ENCODE results near the gene PRKAR1B. TPM values are rescaled to one million over a fixed set of nuclear protein-coding genes. Genes with fewer than 3 reads are reported as not detected.

Gene PRKAR1B
- total RNA-seq, 2 donors from 2014 or later = 15.6 to 18.4 TPM

GRCh38 chr7:772861-773621 lies 46.0 kb upstream of the PRKAR1B start:
- H3K27me3 ChIP-seq (replicated peaks; ENCODE audit: insufficient read depth) = no peaks in the 10 kb centered on the region
- no peak overlapping the region for H3K27ac ChIP-seq
- peaks cover 0 to 22% of the 10 kb centered on the region in 2 donors for H3K4me1 ChIP-seq (ENCODE audit: control insufficient read depth in 1 of 2, low read depth in 2 of 2)
- peaks cover 2% of the 10 kb centered on the region for H3K36me3 ChIP-seq
- ATAC-seq (ENCODE audit: insufficient number of reproducible peaks, low FRiP score, low read depth) = no peak
- H3K4me3 ChIP-seq = no peak overlapping the region
- TF ChIP-seq CTCF (IDR thresholded peaks at IDR 0.05) = no peak
- H3K9me3 ChIP-seq = no peaks in the 10 kb centered on the region
- DNase-seq (ENCODE audit: low spot score) = no peak

- no peak for DNase-seq (ENCODE audit: low spot score)
- Histone ChIP-seq H3K4me3 (no peak overlapping the region), H3K36me3 (peaks cover 2% of the 10 kb centered on the region), H3K9me3 (no peaks in the 10 kb centered on the region), H3K27me3 (replicated peaks; ENCODE audit: insufficient read depth) (no peaks in the 10 kb centered on the region), H3K27ac (no peak overlapping the region), H3K4me1 (ENCODE audit: control insufficient read depth in 1 of 2, low read depth in 2 of 2) (peaks cover 0 to 22% of the 10 kb centered on the region in 2 donors)
- TF ChIP-seq CTCF (IDR thresholded peaks at IDR 0.05) = no peak
- ATAC-seq (ENCODE audit: insufficient number of reproducible peaks, low FRiP score, low read depth) = no peak
Observed at GRCh38 chr7:772392-772791, 45.3 kb upstream of the PRKAR1B start.

GRCh38 chr7:772005-772294 lies 44.9 kb upstream of the PRKAR1B start:
- ATAC-seq (ENCODE audit: insufficient number of reproducible peaks, low FRiP score, low read depth) (no peak), DNase-seq (ENCODE audit: low spot score) (no peak)
- TF ChIP-seq CTCF (IDR thresholded peaks at IDR 0.05) = no peak
- peak overlapping the region; percentile 72 to 87 for H3K27ac ChIP-seq
- H3K9me3 ChIP-seq = no peaks in the 10 kb centered on the region
- H3K4me3 ChIP-seq = peak overlapping the region; percentile 62
- peaks cover 0 to 22% of the 10 kb centered on the region in 2 donors for H3K4me1 ChIP-seq (ENCODE audit: control insufficient read depth in 1 of 2, low read depth in 2 of 2)
- H3K36me3 ChIP-seq = peaks cover 2% of the 10 kb centered on the region
- no peaks in the 10 kb centered on the region for H3K27me3 ChIP-seq (replicated peaks; ENCODE audit: insufficient read depth)

GRCh38 chr7:771234-772004 lies 44.3 kb upstream of the PRKAR1B start:
- H3K36me3 ChIP-seq = peaks cover 2% of the 10 kb centered on the region
- peak; percentile 66 for ATAC-seq (ENCODE audit: insufficient number of reproducible peaks, low FRiP score, low read depth)
- no peak for DNase-seq (ENCODE audit: low spot score)
- peak overlapping the region; percentile 72 to 87 for H3K27ac ChIP-seq
- no peaks in the 10 kb centered on the region for H3K9me3 ChIP-seq
- H3K27me3 ChIP-seq (replicated peaks; ENCODE audit: insufficient read depth) = no peaks in the 10 kb centered on the region
- peaks cover 0 to 22% of the 10 kb centered on the region in 2 donors for H3K4me1 ChIP-seq (ENCODE audit: control insufficient read depth in 1 of 2, low read depth in 2 of 2)
- TF ChIP-seq CTCF (IDR thresholded peaks at IDR 0.05) = no peak
- peak overlapping the region; percentile 62 for H3K4me3 ChIP-seq

- H3K4me1 ChIP-seq (ENCODE audit: control insufficient read depth in 1 of 2, low read depth in 2 of 2) = peaks cover 0 to 22% of the 10 kb centered on the region in 2 donors
- no peaks in the 10 kb centered on the region for H3K9me3 ChIP-seq
- ATAC-seq (ENCODE audit: insufficient number of reproducible peaks, low FRiP score, low read depth) (no peak), DNase-seq (ENCODE audit: low spot score) (no peak)
- H3K27me3 ChIP-seq (replicated peaks; ENCODE audit: insufficient read depth) = no peaks in the 10 kb centered on the region
- no peak for TF ChIP-seq CTCF (IDR thresholded peaks at IDR 0.05)
- H3K27ac ChIP-seq = peak overlapping the region; percentile 72 to 87
- peaks cover 2% of the 10 kb centered on the region for H3K36me3 ChIP-seq
- peak overlapping the region; percentile 62 for H3K4me3 ChIP-seq
Observed at GRCh38 chr7:770741-771166, 43.7 kb upstream of the PRKAR1B start.

Data from thoracic aorta (tissue), 2 donors.